Measurements from ENCODE around the gene SMIM15.

GRCh38 chr5:61114441-61114840 is 47.8 kb downstream of the SMIM15 start:
- TF ChIP-seq CTCF (IDR thresholded peaks at IDR 0.05) (no peak), POLR2AphosphoS5 (IDR thresholded peaks at IDR 0.05) (no peak), POLR2A (IDR thresholded peaks at IDR 0.05) (no peak)
